GM23338 (cell line): ENCODE data around the gene STK39.

ENCODE experiments used
- CREB1 ChIP-seq: fragments of 250-450 bp; sonication (Bioruptor Pico); IDR thresholded peaks from 2 replicates; pipeline ENCODE4 v1.5.0; 2020; ENCODE audit warnings: low read depth, mild to moderate bottlenecking, moderate library complexity
- JUNB ChIP-seq: IDR thresholded peaks from one replicate; pipeline ENCODE4 v1.6.1; 2016; ENCODE audit warnings: antibody characterized with exemption; ENCODE audit not compliant: unreplicated experiment

GRCh38 chr2:168255103-168255502 is 7.7 kb upstream of the STK39 start:
- TF ChIP-seq CREB1 (CRISPR knock-in tag), result no peak
- TF ChIP-seq JUNB, result no peak
